NT2/D1 (cell line): ENCODE results near the gene TRAM2.

Experiments used
- SUZ12 ChIP-seq: IDR thresholded peaks from 2 replicates; pipeline ENCODE4 v1.6.1; 2011; ENCODE audit not compliant: insufficient read length, insufficient read depth; ENCODE audit errors: extremely low read depth
- YY1 ChIP-seq: IDR thresholded peaks from 2 replicates; pipeline ENCODE4 v1.6.1; 2011; ENCODE audit not compliant: insufficient read length, insufficient read depth
- ZNF274 ChIP-seq: IDR thresholded peaks from 2 replicates; pipeline ENCODE4 v1.6.1; 2011; ENCODE audit warnings: mild to moderate bottlenecking, low read depth, low read length

GRCh38 chr6:52555518-52556233 lies 21.2 kb downstream of the TRAM2 start:
- TF ChIP-seq YY1 (no peak), ZNF274 (no peak), SUZ12 (no peak)
